ENCODE measurements around the gene ADAMTSL4. TPM values are rescaled to one million over a fixed set of nuclear protein-coding genes. Genes with fewer than 3 reads are reported as not detected.

Gene ADAMTSL4
- polyA plus RNA-seq, 1 of the 3 experiments (the other 2 are of a cell fraction) = 3.4 TPM

DNA sequence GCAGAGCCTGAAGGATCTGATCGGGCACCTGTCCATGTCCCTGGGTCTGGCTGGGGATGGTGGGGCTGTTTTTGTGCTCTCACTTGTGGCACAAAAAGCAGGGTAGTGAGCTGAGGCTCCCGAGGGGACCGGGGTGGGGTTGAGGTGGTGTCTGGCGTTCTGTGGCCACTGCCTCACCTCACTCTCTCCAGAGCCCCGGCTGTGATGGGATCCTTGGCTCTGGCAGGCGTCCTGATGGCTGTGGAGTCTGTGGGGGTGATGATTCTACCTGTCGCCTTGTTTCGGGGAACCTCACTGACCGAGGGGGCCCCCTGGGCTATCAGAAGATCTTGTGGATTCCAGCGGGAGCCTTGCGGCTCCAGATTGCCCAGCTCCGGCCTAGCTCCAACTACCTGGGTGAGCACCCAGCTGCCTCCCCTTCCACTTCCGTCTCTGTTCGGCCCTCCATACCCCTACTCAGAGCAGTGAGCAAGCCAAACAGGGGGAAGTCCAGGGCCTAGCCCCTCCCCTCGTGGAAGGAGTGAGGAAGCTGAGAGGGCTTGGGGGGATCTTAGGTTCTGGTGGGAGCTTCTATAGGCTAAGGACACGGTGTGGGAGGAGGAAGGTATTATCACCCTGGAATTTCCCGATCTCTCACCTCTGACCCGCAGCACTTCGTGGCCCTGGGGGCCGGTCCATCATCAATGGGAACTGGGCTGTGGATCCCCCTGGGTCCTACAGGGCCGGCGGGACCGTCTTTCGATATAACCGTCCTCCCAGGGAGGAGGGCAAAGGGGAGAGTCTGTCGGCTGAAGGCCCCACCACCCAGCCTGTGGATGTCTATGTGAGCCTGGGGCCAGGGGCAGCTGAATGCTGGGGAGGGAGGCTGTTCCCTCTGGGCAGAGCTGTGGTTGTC, 7.0 kb downstream of the ADAMTSL4 start:
- ChIA-PET CTCF (interaction anchor here (0.7 to 5.2 kb wide), 2 partner anchors 24 to 65 kb away, joined by 3 to 58 read pairs; no protein-coding TSS in a partner anchor), POLR2A (no interaction called here)
- H3K27ac ChIP-seq (ENCODE audit: low read depth in 2 of 2, low read length in 1 of 2) = no peak overlapping the region
- H3K9me3 ChIP-seq = no peaks in the 10 kb centered on the region
- no peak overlapping the region for H3K4me3 ChIP-seq (ENCODE audit: low read depth in 2 of 2, low read length in 1 of 2)
- no peaks in the 10 kb centered on the region for H3K9me2 ChIP-seq
- H3K4me2 ChIP-seq = no peak overlapping the region
- no peaks in the 10 kb centered on the region for H3K27me3 ChIP-seq (ENCODE audit: insufficient read depth)
- no peak for TF ChIP-seq RXRA (IDR thresholded peaks at IDR 0.05; ENCODE audit: borderline replicate concordance, low read depth)
- TF ChIP-seq FOSL2 (IDR thresholded peaks at IDR 0.05; ENCODE audit: borderline replicate concordance, low read depth) = no peak
- TF ChIP-seq RCOR1 (IDR thresholded peaks at IDR 0.05; ENCODE audit: low read length) = no peak
- no peak for TF ChIP-seq MXI1 (IDR thresholded peaks at IDR 0.05; ENCODE audit: low read depth, low read length)
- TF ChIP-seq CHD2 (IDR thresholded peaks at IDR 0.05; ENCODE audit: low read length, partially characterized antibody) = no peak
- TF ChIP-seq GABPA (IDR thresholded peaks at IDR 0.05; ENCODE audit: low read depth) = no peak
- no peak for TF ChIP-seq JUND (IDR thresholded peaks at IDR 0.05)
- no peak for TF ChIP-seq IRF3 (IDR thresholded peaks at IDR 0.05; ENCODE audit: low read depth, low read length)
- TF ChIP-seq GATA2 (CRISPR knock-in tag; IDR thresholded peaks at IDR 0.05) = no peak
- TF ChIP-seq TAF1 (IDR thresholded peaks at IDR 0.05; ENCODE audit: borderline replicate concordance, low read depth, low read length) = no peak
- TF ChIP-seq MAX (IDR thresholded peaks at IDR 0.05; ENCODE audit: low read depth) = no peak
- no peak for TF ChIP-seq TEAD4 (IDR thresholded peaks at IDR 0.05; ENCODE audit: borderline replicate concordance, insufficient read depth)
- TF ChIP-seq PBX3 (IDR thresholded peaks at IDR 0.05) = no peak
- no peak for TF ChIP-seq FOXM1 (IDR thresholded peaks at IDR 0.05; ENCODE audit: low read depth)
- TF ChIP-seq REST (IDR thresholded peaks at IDR 0.05; ENCODE audit: low read depth, low read length) = no peak
- TF ChIP-seq FOXJ3 (CRISPR knock-in tag; IDR thresholded peaks at IDR 0.05) = no peak
- no peaks in the 10 kb centered on the region for H3K36me3 ChIP-seq (replicated peaks in 1 of 2; ENCODE audit: control insufficient read depth in 1 of 2, insufficient read depth in 2 of 2, low read length in 1 of 2)
- no peak overlapping the region for H3K9ac ChIP-seq
- H2AFZ ChIP-seq (ENCODE audit: low read depth) = no peak overlapping the region
- no peak for DNase-seq
- H3K4me1 ChIP-seq (ENCODE audit: control insufficient read depth in 1 of 2, insufficient read depth in 2 of 2, low read depth in 1 of 2, low read length in 1 of 2) = peaks cover 14 to 19% of the 10 kb centered on the region in 2 experiments; a peak in 3 of 4 replicates
- peaks cover 15% of the 10 kb centered on the region for H3F3A ChIP-seq (replicated peaks; ENCODE audit: insufficient read depth)
- peaks cover 6% of the 10 kb centered on the region; the same call in 1 of the 2 replicates for H4K20me1 ChIP-seq (ENCODE audit: insufficient read depth)
- WGBS (ENCODE audit: low lambda C conversion rate) = 87% methylated on average over 14 of the region's 26 CpGs
- peaks cover 31% of the 10 kb centered on the region for H3K79me2 ChIP-seq (ENCODE audit: insufficient read depth)

All from SK-N-SH (cell line).